HEK293 (cell line): ENCODE results near the gene SEMA6D.

Experiments
- CTCF ChIA-PET: fragments of 350-600 bp; formaldehyde crosslinking; extraction: SDS; loops from one replicate; lab custom pipeline; 2021; ENCODE audit warnings: antibody characterized with exemption; lab: Yijun Ruan, JAX
- POLR2A ChIA-PET: fragments of 300-600 bp; formaldehyde crosslinking; extraction: SDS; loops from one replicate; lab custom pipeline; 2020; ENCODE audit warnings: antibody characterized with exemption, inconsistent platforms; lab: Yijun Ruan, JAX
- H3K27ac ChIP-seq: fragments of 200-500 bp; sonication (Bioruptor generic); 2 replicates; pipeline ENCODE4 v1.5.1; 2014; ENCODE audit warnings: low read depth, low read length, control low read depth, inconsistent platforms; ENCODE audit errors: extremely low read depth
- H3K36me3 ChIP-seq, 2 experiments: fragments of 200-500 bp in 1 of 2; sonication (Bioruptor generic) in 1 of 2; 1 replicate in 1 of 2; 2 replicates in 1 of 2; pipeline ENCODE4 v1.5.1; 2014 to 2017; ENCODE audit warnings: inconsistent platforms in 2 of 2, low read length in 2 of 2; ENCODE audit not compliant: control insufficient read depth in 2 of 2, insufficient read depth in 1 of 2
- H3K4me1 ChIP-seq: fragments of 200-500 bp; sonication (Bioruptor generic); 2 replicates; pipeline ENCODE4 v1.5.1; 2014; ENCODE audit warnings: mild to moderate bottlenecking, low read length, inconsistent platforms; ENCODE audit not compliant: control insufficient read depth, insufficient read depth
- H3K4me3 ChIP-seq: 2 replicates; pipeline ENCODE4 v1.5.1; 2011; ENCODE audit warnings: low read depth, mild to moderate bottlenecking, control low read depth, low read length, moderate library complexity
- H3K9me3 ChIP-seq: fragments of 200-500 bp; sonication (Bioruptor generic); 2 replicates; pipeline ENCODE4 v1.5.1; 2014; ENCODE audit warnings: low read depth, low read length, inconsistent platforms; ENCODE audit not compliant: control insufficient read depth, insufficient read depth
- RBAK ChIP-seq: fragments of 450-650 bp; formaldehyde crosslinking; IDR thresholded peaks from 2 replicates; pipeline ENCODE4 v1.5.1; 2016; ENCODE audit warnings: missing biosample characterization, missing genetic modification characterization
- ZFHX2 ChIP-seq: fragments of 450-650 bp; formaldehyde crosslinking; conservative IDR thresholded peaks from 2 replicates; pipeline ENCODE4 v1.5.1; 2016; ENCODE audit warnings: missing biosample characterization, missing genetic modification characterization
- ZNF175 ChIP-seq: fragments of 450-650 bp; formaldehyde crosslinking; IDR thresholded peaks from 2 replicates; pipeline ENCODE4 v1.5.1; 2016; ENCODE audit warnings: missing biosample characterization, missing genetic modification characterization
- ZNF211 ChIP-seq: fragments of 450-650 bp; formaldehyde crosslinking; IDR thresholded peaks from 2 replicates; pipeline ENCODE4 v1.5.1; 2016; ENCODE audit warnings: low read depth, missing biosample characterization, missing genetic modification characterization
- ZNF423 ChIP-seq: fragments of 450-650 bp; formaldehyde crosslinking; IDR thresholded peaks from 2 replicates; pipeline ENCODE4 v1.5.1; 2016; ENCODE audit warnings: missing biosample characterization, missing genetic modification characterization
- ZNF501 ChIP-seq: fragments of 450-650 bp; formaldehyde crosslinking; IDR thresholded peaks from 2 replicates; pipeline ENCODE4 v1.5.1; 2016; ENCODE audit warnings: missing biosample characterization, missing genetic modification characterization
- ZNF585B ChIP-seq: fragments of 450-650 bp; formaldehyde crosslinking; IDR thresholded peaks from 2 replicates; pipeline ENCODE4 v1.5.1; 2016; ENCODE audit warnings: missing biosample characterization, missing genetic modification characterization
- ZNF624 ChIP-seq: fragments of 450-650 bp; formaldehyde crosslinking; IDR thresholded peaks from 2 replicates; pipeline ENCODE4 v1.5.1; 2017; ENCODE audit warnings: missing biosample characterization, missing genetic modification characterization
- ZSCAN16 ChIP-seq: fragments of 450-650 bp; formaldehyde crosslinking; IDR thresholded peaks from 2 replicates; pipeline ENCODE4 v1.5.1; 2016; ENCODE audit warnings: missing biosample characterization, missing genetic modification characterization
- TF ChIP-seq, protein P1 (sequence below): fragments of 450-650 bp; formaldehyde crosslinking; IDR thresholded peaks from 2 replicates; pipeline ENCODE4 v1.5.1; 2016; ENCODE audit warnings: missing biosample characterization, missing genetic modification characterization
- TF ChIP-seq, protein P2 (sequence below): fragments of 450-650 bp; formaldehyde crosslinking; IDR thresholded peaks from 2 replicates; pipeline ENCODE4 v1.5.1; 2016; ENCODE audit warnings: missing biosample characterization, missing genetic modification characterization
- TF ChIP-seq, protein P3 (sequence below): fragments of 450-650 bp; formaldehyde crosslinking; IDR thresholded peaks from 2 replicates; pipeline ENCODE4 v1.5.1; 2016; ENCODE audit warnings: missing biosample characterization, missing genetic modification characterization
- TF ChIP-seq, protein P4 (sequence below): fragments of 450-650 bp; formaldehyde crosslinking; IDR thresholded peaks from 2 replicates; pipeline ENCODE4 v1.5.1; 2016; ENCODE audit warnings: missing biosample characterization, missing genetic modification characterization
- TF ChIP-seq, protein P5 (sequence below): fragments of 450-650 bp; formaldehyde crosslinking; IDR thresholded peaks from 2 replicates; pipeline ENCODE4 v1.5.1; 2016; ENCODE audit warnings: missing biosample characterization, missing genetic modification characterization
- TF ChIP-seq, protein P6 (sequence below): fragments of 450-650 bp; formaldehyde crosslinking; IDR thresholded peaks from 2 replicates; pipeline ENCODE4 v1.5.1; 2016; ENCODE audit warnings: missing biosample characterization, missing genetic modification characterization, borderline replicate concordance
- TF ChIP-seq, protein P7 (sequence below): fragments of 450-650 bp; formaldehyde crosslinking; IDR thresholded peaks from 2 replicates; pipeline ENCODE4 v1.5.1; 2016; ENCODE audit warnings: missing biosample characterization, missing genetic modification characterization
- TF ChIP-seq, protein P8 (sequence below): fragments of 450-650 bp; formaldehyde crosslinking; IDR thresholded peaks from 2 replicates; pipeline ENCODE4 v1.5.1; 2016; ENCODE audit warnings: missing biosample characterization, missing genetic modification characterization

Gene SEMA6D

DNA sequence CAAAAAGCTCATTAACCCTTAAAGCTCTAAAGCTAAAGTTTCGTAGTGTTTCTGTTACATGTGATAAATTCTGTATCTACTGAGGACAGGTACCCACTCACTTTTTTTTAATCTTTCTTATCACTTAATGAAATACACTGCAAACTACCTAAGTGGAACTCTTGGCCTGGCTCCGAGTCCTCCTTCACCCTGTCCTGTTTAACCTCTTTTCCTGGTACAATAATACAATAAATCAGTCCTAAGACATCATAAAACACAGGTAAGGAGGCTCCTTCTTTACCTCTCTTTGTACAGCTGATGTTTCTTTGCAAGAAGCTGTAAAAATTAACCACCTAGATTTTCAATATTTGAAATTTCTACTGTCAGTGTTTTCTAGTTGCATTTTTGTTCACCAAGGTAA, 15.8 kb downstream of the SEMA6D start (continued):
- TF ChIP-seq, protein P1, sequence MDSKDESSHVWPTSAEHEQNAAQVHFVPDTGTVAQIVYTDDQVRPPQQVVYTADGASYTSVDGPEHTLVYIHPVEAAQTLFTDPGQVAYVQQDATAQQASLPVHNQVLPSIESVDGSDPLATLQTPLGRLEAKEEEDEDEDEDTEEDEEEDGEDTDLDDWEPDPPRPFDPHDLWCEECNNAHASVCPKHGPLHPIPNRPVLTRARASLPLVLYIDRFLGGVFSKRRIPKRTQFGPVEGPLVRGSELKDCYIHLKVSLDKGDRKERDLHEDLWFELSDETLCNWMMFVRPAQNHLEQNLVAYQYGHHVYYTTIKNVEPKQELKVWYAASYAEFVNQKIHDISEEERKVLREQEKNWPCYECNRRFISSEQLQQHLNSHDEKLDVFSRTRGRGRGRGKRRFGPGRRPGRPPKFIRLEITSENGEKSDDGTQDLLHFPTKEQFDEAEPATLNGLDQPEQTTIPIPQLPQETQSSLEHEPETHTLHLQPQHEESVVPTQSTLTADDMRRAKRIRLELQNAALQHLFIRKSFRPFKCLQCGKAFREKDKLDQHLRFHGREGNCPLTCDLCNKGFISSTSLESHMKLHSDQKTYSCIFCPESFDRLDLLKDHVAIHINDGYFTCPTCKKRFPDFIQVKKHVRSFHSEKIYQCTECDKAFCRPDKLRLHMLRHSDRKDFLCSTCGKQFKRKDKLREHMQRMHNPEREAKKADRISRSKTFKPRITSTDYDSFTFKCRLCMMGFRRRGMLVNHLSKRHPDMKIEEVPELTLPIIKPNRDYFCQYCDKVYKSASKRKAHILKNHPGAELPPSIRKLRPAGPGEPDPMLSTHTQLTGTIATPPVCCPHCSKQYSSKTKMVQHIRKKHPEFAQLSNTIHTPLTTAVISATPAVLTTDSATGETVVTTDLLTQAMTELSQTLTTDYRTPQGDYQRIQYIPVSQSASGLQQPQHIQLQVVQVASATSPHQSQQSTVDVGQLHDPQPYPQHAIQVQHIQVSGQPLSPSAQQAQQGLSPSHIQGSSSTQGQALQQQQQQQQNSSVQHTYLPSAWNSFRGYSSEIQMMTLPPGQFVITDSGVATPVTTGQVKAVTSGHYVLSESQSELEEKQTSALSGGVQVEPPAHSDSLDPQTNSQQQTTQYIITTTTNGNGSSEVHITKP (tag by site-specific recombination) = no peak
- TF ChIP-seq RBAK = no peak
- no peak for TF ChIP-seq ZNF423 (tag by site-specific recombination)
- TF ChIP-seq, protein P2, sequence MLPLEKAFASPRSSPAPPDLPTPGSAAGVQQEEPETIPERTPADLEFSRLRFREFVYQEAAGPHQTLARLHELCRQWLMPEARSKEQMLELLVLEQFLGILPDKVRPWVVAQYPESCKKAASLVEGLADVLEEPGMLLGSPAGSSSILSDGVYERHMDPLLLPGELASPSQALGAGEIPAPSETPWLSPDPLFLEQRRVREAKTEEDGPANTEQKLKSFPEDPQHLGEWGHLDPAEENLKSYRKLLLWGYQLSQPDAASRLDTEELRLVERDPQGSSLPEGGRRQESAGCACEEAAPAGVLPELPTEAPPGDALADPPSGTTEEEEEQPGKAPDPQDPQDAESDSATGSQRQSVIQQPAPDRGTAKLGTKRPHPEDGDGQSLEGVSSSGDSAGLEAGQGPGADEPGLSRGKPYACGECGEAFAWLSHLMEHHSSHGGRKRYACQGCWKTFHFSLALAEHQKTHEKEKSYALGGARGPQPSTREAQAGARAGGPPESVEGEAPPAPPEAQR (tag by site-specific recombination) = no peak
- TF ChIP-seq, protein P3, sequence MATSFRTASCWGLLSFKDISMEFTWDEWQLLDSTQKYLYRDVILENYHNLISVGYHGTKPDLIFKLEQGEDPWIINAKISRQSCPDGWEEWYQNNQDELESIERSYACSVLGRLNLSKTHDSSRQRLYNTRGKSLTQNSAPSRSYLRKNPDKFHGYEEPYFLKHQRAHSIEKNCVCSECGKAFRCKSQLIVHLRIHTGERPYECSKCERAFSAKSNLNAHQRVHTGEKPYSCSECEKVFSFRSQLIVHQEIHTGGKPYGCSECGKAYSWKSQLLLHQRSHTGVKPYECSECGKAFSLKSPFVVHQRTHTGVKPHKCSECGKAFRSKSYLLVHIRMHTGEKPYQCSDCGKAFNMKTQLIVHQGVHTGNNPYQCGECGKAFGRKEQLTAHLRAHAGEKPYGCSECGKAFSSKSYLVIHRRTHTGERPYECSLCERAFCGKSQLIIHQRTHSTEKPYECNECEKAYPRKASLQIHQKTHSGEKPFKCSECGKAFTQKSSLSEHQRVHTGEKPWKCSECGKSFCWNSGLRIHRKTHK = no peak

DNA sequence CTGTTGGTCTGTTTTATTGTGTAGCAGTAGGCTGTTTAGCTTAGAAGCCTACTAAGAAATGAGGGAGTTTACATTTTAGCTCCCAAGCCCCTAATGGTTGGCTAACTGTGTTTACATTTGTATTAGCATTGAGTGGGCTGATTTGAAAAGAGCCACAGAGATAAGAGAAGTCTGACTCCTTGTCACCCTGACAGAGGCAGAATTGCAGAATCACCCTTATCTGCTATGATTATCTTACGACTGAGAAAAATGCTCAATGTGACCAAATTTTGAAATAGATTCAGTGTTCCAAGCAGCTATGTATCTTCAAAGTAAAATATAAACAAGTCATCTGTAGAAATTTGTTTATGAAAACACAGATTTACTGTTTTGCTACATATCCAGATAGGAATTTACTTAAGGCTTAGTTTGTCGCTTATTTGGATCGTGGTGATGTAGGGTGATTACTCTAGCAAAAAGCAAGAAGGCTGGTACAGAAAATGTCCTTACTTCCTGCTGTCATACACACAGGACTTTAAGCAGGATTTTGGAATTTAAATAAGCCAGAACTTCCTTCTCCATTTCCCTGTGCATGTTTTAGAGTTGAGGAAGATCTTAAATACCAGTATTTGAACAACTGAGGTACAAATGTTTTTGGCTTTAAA, 19.0 kb downstream of the SEMA6D start:
- Histone ChIP-seq H3K27ac (no peak overlapping the region), H3K9me3 (no peaks in the 10 kb centered on the region)
- POLR2A ChIA-PET = interaction anchor here (1.0 kb wide), 1 partner anchor 10 kb away, joined by 3 read pairs; no protein-coding TSS in a partner anchor
- TF ChIP-seq, protein P4, sequence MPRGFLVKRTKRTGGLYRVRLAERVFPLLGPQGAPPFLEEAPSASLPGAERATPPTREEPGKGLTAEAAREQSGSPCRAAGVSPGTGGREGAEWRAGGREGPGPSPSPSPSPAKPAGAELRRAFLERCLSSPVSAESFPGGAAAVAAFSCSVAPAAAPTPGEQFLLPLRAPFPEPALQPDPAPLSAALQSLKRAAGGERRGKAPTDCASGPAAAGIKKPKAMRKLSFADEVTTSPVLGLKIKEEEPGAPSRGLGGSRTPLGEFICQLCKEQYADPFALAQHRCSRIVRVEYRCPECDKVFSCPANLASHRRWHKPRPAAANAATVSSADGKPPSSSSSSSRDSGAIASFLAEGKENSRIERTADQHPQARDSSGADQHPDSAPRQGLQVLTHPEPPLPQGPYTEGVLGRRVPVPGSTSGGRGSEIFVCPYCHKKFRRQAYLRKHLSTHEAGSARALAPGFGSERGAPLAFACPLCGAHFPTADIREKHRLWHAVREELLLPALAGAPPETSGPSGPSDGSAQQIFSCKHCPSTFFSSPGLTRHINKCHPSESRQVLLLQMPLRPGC (tag by site-specific recombination) = no peak
- TF ChIP-seq ZNF585B (peak; percentile 17; the same call in 1 of the 2 replicates), ZNF501 (no peak), ZNF211 (tag by site-specific recombination) (no peak), ZNF423 (tag by site-specific recombination) (no peak), ZNF175 (no peak), ZFHX2 (tag by site-specific recombination) (0 out of 2 replicates have a peak, but pooled peaks have one; percentile 20), ZNF624 (tag by site-specific recombination) (no peak), ZSCAN16 (no peak)
- TF ChIP-seq, protein P5, sequence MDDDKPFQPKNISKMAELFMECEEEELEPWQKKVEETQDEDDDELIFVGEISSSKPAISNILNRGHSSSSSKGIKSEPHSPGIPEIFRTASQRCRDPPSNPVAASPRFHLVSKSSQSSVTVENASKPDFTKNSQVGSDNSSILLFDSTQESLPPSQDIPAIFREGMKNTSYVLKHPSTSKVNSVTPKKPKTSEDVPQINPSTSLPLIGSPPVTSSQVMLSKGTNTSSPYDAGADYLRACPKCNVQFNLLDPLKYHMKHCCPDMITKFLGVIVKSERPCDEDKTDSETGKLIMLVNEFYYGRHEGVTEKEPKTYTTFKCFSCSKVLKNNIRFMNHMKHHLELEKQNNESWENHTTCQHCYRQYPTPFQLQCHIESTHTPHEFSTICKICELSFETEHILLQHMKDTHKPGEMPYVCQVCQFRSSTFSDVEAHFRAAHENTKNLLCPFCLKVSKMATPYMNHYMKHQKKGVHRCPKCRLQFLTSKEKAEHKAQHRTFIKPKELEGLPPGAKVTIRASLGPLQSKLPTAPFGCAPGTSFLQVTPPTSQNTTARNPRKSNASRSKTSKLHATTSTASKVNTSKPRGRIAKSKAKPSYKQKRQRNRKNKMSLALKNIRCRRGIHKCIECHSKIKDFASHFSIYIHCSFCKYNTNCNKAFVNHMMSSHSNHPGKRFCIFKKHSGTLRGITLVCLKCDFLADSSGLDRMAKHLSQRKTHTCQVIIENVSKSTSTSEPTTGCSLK = no peak
- TF ChIP-seq, protein P6, sequence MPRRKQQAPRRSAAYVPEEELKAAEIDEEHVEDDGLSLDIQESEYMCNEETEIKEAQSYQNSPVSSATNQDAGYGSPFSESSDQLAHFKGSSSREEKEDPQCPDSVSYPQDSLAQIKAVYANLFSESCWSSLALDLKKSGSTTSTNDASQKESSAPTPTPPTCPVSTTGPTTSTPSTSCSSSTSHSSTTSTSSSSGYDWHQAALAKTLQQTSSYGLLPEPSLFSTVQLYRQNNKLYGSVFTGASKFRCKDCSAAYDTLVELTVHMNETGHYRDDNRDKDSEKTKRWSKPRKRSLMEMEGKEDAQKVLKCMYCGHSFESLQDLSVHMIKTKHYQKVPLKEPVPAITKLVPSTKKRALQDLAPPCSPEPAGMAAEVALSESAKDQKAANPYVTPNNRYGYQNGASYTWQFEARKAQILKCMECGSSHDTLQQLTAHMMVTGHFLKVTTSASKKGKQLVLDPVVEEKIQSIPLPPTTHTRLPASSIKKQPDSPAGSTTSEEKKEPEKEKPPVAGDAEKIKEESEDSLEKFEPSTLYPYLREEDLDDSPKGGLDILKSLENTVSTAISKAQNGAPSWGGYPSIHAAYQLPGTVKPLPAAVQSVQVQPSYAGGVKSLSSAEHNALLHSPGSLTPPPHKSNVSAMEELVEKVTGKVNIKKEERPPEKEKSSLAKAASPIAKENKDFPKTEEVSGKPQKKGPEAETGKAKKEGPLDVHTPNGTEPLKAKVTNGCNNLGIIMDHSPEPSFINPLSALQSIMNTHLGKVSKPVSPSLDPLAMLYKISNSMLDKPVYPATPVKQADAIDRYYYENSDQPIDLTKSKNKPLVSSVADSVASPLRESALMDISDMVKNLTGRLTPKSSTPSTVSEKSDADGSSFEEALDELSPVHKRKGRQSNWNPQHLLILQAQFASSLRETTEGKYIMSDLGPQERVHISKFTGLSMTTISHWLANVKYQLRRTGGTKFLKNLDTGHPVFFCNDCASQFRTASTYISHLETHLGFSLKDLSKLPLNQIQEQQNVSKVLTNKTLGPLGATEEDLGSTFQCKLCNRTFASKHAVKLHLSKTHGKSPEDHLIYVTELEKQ (tag by site-specific recombination) = no peak
- TF ChIP-seq, protein P7, sequence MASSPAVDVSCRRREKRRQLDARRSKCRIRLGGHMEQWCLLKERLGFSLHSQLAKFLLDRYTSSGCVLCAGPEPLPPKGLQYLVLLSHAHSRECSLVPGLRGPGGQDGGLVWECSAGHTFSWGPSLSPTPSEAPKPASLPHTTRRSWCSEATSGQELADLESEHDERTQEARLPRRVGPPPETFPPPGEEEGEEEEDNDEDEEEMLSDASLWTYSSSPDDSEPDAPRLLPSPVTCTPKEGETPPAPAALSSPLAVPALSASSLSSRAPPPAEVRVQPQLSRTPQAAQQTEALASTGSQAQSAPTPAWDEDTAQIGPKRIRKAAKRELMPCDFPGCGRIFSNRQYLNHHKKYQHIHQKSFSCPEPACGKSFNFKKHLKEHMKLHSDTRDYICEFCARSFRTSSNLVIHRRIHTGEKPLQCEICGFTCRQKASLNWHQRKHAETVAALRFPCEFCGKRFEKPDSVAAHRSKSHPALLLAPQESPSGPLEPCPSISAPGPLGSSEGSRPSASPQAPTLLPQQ = no peak
- TF ChIP-seq, protein P8, sequence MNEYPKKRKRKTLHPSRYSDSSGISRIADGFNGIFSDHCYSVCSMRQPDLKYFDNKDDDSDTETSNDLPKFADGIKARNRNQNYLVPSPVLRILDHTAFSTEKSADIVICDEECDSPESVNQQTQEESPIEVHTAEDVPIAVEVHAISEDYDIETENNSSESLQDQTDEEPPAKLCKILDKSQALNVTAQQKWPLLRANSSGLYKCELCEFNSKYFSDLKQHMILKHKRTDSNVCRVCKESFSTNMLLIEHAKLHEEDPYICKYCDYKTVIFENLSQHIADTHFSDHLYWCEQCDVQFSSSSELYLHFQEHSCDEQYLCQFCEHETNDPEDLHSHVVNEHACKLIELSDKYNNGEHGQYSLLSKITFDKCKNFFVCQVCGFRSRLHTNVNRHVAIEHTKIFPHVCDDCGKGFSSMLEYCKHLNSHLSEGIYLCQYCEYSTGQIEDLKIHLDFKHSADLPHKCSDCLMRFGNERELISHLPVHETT (tag by site-specific recombination) = no peak

More for the DNA sequence above, 19.0 kb downstream of the SEMA6D start:
- CTCF ChIA-PET = interaction anchor here (1.2 to 2.0 kb wide), 2 partner anchors 18 to 25 kb away, joined by 6 to 7 read pairs; no protein-coding TSS in a partner anchor
- peaks cover 3% of the 10 kb centered on the region; the same call in 1 of the 2 replicates for H3K4me1 ChIP-seq
- no peak overlapping the region for H3K4me3 ChIP-seq
- no peaks in the 10 kb centered on the region for H3K36me3 ChIP-seq
